Measurements from ENCODE around the gene RTN4.

GRCh38 chr2:55018619-55019018, 31.6 kb downstream of the RTN4 start:
- no peak for TF ChIP-seq CTCF (IDR thresholded peaks at IDR 0.05)
- TF ChIP-seq POLR2A (IDR thresholded peaks at IDR 0.05), result no peak
